ENCODE results near the gene ARCN1.
A peak's percentile ranks its signal among the peaks of the same experiment; 100 is the strongest.

The ARCN1 gene

GRCh38 chr11:118572061-118572980 is at the start of gene ARCN1:
ARCN1 (plus strand) TSS chr11:118572409; CDS start chr11:118572548, 139 bp downstream.
- peak; percentile 79 for DNase-seq

- DNase-seq: no peak
Observed at GRCh38 chr11:118522571-118523072, 49.6 kb upstream of the ARCN1 start.

- DNase-seq: no peak
Observed at GRCh38 chr11:118524356-118524755, 47.9 kb upstream of the ARCN1 start.

DNA sequence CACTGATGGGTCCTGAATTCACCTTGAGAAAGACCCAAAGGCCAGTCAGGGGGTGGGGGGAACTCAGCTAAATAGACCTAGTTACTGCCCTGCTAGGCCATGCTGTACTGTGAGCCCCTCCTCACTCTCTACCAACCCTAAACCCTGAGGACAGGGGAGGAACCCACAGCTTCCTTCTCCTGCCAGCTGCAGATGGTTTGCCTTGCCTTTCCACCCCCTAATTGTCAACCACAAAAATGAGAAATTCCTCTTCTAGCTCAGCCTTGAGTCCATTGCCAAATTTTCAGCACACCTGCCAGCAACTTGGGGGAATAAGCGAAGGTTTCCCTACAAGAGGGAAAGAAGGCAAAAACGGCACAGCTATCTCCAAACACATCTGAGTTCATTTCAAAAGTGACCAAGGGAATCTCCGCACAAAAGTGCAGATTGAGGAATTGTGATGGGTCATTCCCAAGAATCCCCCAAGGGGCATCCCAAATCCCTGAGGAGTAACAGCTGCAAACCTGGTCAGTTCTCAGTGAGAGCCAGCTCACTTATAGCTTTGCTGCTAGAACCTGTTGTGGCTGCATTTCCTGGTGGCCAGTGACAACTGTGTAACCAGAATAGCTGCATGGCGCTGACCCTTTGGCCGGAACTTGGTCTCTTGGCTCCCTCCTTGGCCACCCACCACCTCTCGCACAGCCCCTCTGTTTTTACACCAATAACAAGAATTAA is 47.3 kb upstream of the ARCN1 start:
- DNase-seq: peak; percentile 64

GRCh38 chr11:118526688-118527087 is 45.5 kb upstream of the ARCN1 start:
- DNase-seq: no peak

- no peak for DNase-seq
Observed at GRCh38 chr11:118527109-118527508, 45.1 kb upstream of the ARCN1 start, which contains the start of gene TTC36. TTC36 (plus strand) TSS chr11:118527474; CDS start chr11:118527495, 21 bp downstream.

GRCh38 chr11:118528511-118528910 is 43.7 kb upstream of the ARCN1 start:
- DNase-seq: no peak

DNA sequence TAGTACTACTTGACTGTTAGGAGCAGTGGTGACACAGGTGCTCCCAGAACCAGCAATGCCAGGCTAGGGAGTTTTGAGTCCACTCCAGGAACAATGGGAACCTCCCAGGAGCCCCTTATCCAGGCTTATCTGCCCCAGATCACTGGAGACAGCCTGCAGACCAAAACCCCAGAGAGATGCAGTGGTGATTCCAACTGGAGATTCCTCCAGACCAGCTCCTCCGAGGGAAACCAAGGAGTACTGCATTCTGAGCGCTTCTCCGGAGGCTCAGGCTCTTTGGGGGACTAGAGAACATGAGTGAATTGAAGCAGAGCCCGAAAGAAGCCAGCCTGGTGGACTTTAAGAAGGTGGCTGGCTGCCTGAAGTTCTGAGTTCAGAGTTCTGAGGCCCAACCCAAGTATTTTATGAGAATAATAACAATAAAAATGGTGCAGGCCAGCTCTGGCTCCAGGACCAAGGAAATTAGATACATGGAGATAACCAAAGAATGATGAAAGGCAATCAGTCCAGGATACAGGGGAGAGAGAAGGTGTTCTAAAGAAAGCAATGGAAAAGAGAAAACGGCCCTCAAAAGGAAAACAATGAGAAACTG is 42.5 kb upstream of the ARCN1 start:
- DNase-seq: no peak

GRCh38 chr11:118530180-118530682 is 42.0 kb upstream of the ARCN1 start:
- DNase-seq: no peak

DNA sequence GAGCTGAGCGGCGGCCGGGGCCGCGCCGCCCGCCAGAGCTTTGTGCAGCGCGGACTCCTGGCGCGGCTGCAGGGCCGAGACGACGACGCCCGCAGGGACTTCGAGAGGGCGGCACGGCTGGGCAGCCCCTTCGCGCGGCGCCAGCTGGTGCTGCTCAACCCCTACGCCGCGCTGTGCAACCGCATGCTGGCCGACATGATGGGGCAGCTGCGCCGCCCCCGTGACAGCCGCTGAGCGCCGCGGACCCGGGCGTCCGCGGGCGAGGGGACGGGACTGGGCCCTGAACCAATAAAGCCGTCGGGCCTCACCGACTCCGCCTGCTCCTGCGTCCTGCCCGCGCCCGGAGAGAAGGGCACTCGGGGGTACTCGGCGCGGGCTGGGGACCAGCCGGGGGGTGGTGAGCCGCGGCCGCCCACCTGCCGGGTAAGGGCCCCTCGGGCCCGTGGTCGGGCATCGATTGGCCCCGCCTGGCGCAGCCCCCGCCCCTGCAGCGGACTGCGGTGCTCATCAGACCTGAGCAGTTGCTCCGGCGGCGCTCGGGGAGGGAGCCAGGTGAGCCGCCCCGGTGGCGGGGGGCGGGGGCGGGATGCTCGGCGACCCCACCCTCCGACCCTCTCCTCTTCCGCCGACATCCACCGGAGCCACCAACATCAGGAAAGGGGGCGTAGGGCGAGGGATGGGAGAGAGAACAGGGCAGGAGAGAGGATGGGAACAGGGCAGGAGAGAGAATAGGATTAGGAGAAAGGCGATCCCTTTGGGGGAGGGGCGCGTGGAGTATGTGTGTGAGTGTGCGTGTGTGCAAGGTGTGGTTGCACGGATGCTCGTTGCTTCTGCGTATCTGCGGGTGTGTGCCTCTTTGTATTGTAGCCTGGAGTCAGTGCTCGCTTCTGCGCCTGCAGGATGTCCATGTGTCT is 41.3 kb upstream of the ARCN1 start, which contains the start of gene TMEM25:
Gene TMEM25, plus strand, starts transcription at position 510 of the 914 bp plus-strand sequence. CDS start 610 bp downstream, outside the sequence.
- peak; percentile 79 for DNase-seq

- no peak for DNase-seq
Observed at GRCh38 chr11:118531597-118532084, 40.6 kb upstream of the ARCN1 start.

GRCh38 chr11:118532091-118532490 is 40.1 kb upstream of the ARCN1 start:
- DNase-seq: no peak

- no peak for DNase-seq
Observed at GRCh38 chr11:118532852-118533768, 39.1 kb upstream of the ARCN1 start.

DNA sequence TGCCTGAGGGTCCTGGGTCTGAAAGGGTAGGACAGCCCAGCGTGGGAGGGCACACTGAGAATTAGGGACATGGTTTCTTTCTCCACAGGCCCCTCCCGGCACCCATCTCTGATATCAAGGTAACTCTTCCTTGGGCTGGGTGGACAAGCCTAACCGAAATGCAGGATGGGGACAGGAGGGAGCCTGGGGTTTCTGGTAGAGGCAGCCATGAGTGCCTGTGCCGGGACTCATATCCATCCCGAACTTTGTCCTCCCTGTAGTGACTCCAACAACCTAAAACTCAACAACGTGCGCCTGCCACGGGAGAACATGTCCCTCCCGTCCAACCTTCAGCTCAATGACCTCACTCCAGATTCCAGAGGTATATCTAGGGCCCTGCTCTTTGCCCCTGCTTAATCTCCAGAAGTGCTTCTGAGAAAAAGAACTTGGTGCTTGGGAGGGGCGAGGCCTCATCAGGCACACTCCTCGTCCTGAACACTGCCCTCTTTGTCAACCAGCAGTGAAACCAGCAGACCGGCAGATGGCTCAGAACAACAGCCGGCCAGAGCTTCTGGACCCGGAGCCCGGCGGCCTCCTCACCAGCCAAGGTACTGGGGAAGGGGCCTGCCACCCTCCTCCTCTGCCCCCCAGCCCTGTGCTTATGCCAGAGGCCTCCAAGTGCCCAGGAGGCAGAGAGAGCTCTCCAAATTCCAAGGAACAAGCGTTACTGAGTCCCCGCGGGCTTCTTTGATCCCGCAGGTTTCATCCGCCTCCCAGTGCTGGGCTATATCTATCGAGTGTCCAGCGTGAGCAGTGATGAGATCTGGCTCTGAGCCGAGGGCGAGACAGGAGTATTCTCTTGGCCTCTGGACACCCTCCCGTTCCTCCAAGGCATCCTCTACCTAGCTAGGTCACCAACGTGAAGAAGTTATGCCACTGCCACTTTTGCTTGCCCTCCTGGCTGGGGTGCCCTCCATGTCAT is 38.2 kb upstream of the ARCN1 start:
- no peak for DNase-seq

GRCh38 chr11:118535261-118535660 is 36.9 kb upstream of the ARCN1 start:
- no peak for DNase-seq

DNA sequence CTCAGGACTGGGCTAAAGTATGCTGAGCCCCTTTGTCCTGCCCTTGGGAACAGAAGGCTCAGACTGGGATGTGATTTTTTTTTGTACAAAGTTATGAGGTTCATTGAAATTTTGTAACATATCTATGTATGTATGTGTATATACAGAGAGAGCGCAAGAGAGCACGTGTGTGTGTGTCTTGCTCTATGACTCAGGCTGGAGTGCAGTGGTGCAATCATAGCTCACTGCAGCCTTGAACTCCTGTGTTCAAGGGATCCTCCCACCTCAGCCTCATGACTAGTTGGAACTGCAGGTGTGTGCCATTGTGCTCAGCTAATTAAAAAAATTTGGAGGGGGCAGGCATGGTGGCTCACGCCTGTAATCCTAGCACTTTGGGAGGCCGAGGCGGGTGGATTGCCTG is 35.5 kb upstream of the ARCN1 start:
- no peak for DNase-seq

GRCh38 chr11:118537409-118537980 is 34.7 kb upstream of the ARCN1 start:
- no peak for DNase-seq

DNA sequence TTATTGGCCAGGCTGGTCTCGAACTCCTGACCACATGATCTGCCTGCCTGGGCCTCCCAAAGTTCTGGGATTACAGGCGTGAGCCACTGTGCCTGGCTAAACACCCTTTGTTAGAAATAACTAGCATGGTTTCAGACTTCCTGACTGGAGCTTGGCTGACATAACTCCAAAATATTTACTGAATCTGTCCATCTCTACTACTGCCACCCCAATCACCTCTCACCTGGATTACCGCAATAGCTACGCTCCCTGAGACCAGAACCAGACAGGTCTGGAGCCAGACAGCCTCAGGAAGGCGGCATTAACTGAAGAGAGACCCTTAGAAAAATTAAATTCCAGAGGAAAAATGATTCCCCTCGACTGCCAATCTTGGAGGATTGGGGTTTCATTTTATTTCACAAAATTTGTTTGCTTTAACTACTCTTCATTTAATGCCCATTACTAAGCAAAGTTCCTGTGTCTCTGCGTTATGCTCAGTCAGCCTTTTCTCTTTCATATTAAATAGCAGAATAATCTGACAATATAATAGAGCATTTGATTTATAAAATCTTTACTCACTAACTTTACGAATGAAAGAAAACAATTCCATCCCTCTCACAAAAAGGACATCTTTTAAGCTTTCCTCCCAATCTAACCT is 28.1 kb upstream of the ARCN1 start:
- DNase-seq: no peak
